Astrocyte (in vitro differentiated cells and primary cell): Measurements from ENCODE around the gene OXCT1. TPM values are rescaled to one million over a fixed set of nuclear protein-coding genes. Genes with fewer than 3 reads are reported as not detected.
A peak's percentile ranks its signal among the peaks of the same experiment; 100 is the strongest.

Source experiments
- DNase-seq: peaks from one replicate; pipeline ENCODE4 v3.0.0-alpha.2; 2010; ENCODE audit warnings: low read depth
- FAIRE-seq: peaks from 2 replicates; lab custom pipeline; 2011; peaks lifted over from hg19 to GRCh38; lab: Jason Lieb, UNC
- H2AFZ ChIP-seq: 2 replicates; pipeline ENCODE4 v1.6.0; 2012; ENCODE audit warnings: low read depth, low read length, inconsistent platforms
- H3K27ac ChIP-seq: 2 replicates; pipeline ENCODE4 v1.5.1; 2011; ENCODE audit warnings: low read depth, low read length, inconsistent platforms
- H3K27me3 ChIP-seq: 2 replicates; pipeline ENCODE4 v1.6.0; 2011; ENCODE audit warnings: low read length, inconsistent platforms; ENCODE audit not compliant: insufficient read depth
- H3K36me3 ChIP-seq: 2 replicates; pipeline ENCODE4 v1.5.1; 2011; ENCODE audit warnings: low read length, inconsistent platforms; ENCODE audit not compliant: insufficient read depth
- H3K4me1 ChIP-seq: 2 replicates; pipeline ENCODE4 v1.5.1; 2011; ENCODE audit warnings: low read length, inconsistent platforms; ENCODE audit not compliant: insufficient read depth
- H3K4me2 ChIP-seq: 2 replicates; pipeline ENCODE4 v1.6.0; 2012; ENCODE audit warnings: low read length, inconsistent platforms
- H3K4me3 ChIP-seq: 2 replicates; pipeline ENCODE4 v1.5.1; 2011; ENCODE audit warnings: low read depth, mild to moderate bottlenecking, low read length, inconsistent platforms; ENCODE audit not compliant: insufficient read depth
- H3K79me2 ChIP-seq: 2 replicates; pipeline ENCODE4 v1.6.0; 2012; ENCODE audit warnings: mild to moderate bottlenecking, low read length, inconsistent platforms; ENCODE audit not compliant: insufficient read depth
- H3K9ac ChIP-seq: 2 replicates; pipeline ENCODE4 v1.6.0; 2012; ENCODE audit warnings: mild to moderate bottlenecking, low read length, inconsistent platforms
- H3K9me3 ChIP-seq: 2 replicates; pipeline ENCODE4 v1.5.1; 2012; ENCODE audit warnings: low read depth, mild to moderate bottlenecking, low read length, inconsistent platforms; ENCODE audit not compliant: insufficient read depth
- H4K20me1 ChIP-seq: 2 replicates; pipeline ENCODE4 v1.6.0; 2012; ENCODE audit warnings: low read length, inconsistent platforms; ENCODE audit not compliant: insufficient read depth
- H3K27ac Mint-ChIP-seq: one replicate; pipeline ENCODE4 v1.8.0; 2021; ENCODE audit warnings: mild to moderate bottlenecking, mixed read lengths; ENCODE audit not compliant: unreplicated experiment
- H3K27me3 Mint-ChIP-seq: one replicate; pipeline ENCODE4 v1.8.0; 2021; ENCODE audit warnings: low read depth, mixed read lengths; ENCODE audit not compliant: unreplicated experiment
- H3K36me3 Mint-ChIP-seq: one replicate; pipeline ENCODE4 v1.8.0; 2021; ENCODE audit warnings: low read depth, mixed read lengths; ENCODE audit not compliant: unreplicated experiment
- H3K4me1 Mint-ChIP-seq: one replicate; pipeline ENCODE4 v1.8.0; 2021; ENCODE audit warnings: low read depth, mixed read lengths; ENCODE audit not compliant: unreplicated experiment
- H3K4me3 Mint-ChIP-seq: one replicate; pipeline ENCODE4 v1.8.0; 2021; ENCODE audit warnings: mild to moderate bottlenecking, moderate library complexity, mixed read lengths; ENCODE audit not compliant: unreplicated experiment
- H3K9me3 Mint-ChIP-seq: one replicate; pipeline ENCODE4 v1.8.0; 2021; ENCODE audit warnings: mild to moderate bottlenecking, mixed read lengths; ENCODE audit not compliant: unreplicated experiment
- EZH2 ChIP-seq: IDR thresholded peaks from 2 replicates; pipeline ENCODE4 v1.6.1; 2012; ENCODE audit warnings: mild to moderate bottlenecking, low read length, inconsistent platforms; ENCODE audit not compliant: insufficient read depth
- total RNA-seq: library from RNA; stranded (reverse); gene quantifications from 2 replicates; pipeline ENCODE4 v1.2.1, GENCODE V29; 2021
- TF ChIP-seq, protein P1 (sequence below): IDR thresholded peaks from 2 replicates; pipeline ENCODE4 v1.5.1; 2011; ENCODE audit warnings: low read depth, mild to moderate bottlenecking, inconsistent platforms, low read length, moderate library complexity; ENCODE audit not compliant: insufficient read depth

Gene OXCT1
- total RNA-seq, 1 donor from 2014 or later = 24.9 TPM

DNA sequence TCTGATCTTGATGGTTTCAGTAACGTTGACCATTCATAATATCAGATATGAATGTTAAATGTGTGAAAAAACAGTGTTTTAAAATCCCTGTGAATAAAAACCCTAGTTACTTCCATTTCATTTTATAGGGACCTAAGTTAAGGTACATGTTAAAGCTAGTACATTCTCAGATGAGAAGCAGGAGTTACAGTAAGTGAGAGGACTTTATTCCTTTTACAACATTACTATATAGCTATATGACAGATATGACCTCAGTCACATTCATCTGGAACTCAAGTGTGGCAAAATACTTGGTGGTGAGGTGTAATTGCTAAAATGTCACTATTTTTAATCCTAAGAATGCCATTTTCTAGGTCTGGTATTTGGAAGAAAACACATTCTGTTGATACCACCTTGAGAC, 96.4 kb downstream of the OXCT1 start:
- Histone ChIP-seq H3K9me3 (no peaks in the 10 kb centered on the region), H3K27me3 (no peaks in the 10 kb centered on the region), H3K36me3 (no peaks in the 10 kb centered on the region), H3K9ac (no peak overlapping the region), H2AFZ (no peak overlapping the region), H3K4me1 (peaks cover 9% of the 10 kb centered on the region), H3K4me2 (no peak overlapping the region), H3K27ac (no peak overlapping the region), H3K4me3 (no peak overlapping the region), H4K20me1 (no peaks in the 10 kb centered on the region), H3K79me2 (no peaks in the 10 kb centered on the region)
- Mint-ChIP-seq H3K27ac (no peak overlapping the region), H3K4me3 (no peak overlapping the region), H3K27me3 (no peaks in the 10 kb centered on the region), H3K4me1 (peaks cover 13% of the 10 kb centered on the region), H3K9me3 (no peaks in the 10 kb centered on the region), H3K36me3 (no peaks in the 10 kb centered on the region)
- TF ChIP-seq, protein P1, sequence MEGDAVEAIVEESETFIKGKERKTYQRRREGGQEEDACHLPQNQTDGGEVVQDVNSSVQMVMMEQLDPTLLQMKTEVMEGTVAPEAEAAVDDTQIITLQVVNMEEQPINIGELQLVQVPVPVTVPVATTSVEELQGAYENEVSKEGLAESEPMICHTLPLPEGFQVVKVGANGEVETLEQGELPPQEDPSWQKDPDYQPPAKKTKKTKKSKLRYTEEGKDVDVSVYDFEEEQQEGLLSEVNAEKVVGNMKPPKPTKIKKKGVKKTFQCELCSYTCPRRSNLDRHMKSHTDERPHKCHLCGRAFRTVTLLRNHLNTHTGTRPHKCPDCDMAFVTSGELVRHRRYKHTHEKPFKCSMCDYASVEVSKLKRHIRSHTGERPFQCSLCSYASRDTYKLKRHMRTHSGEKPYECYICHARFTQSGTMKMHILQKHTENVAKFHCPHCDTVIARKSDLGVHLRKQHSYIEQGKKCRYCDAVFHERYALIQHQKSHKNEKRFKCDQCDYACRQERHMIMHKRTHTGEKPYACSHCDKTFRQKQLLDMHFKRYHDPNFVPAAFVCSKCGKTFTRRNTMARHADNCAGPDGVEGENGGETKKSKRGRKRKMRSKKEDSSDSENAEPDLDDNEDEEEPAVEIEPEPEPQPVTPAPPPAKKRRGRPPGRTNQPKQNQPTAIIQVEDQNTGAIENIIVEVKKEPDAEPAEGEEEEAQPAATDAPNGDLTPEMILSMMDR = no peak
- TF ChIP-seq EZH2 = no peak
- FAIRE-seq (peak; percentile 23), DNase-seq (no peak)

DNA sequence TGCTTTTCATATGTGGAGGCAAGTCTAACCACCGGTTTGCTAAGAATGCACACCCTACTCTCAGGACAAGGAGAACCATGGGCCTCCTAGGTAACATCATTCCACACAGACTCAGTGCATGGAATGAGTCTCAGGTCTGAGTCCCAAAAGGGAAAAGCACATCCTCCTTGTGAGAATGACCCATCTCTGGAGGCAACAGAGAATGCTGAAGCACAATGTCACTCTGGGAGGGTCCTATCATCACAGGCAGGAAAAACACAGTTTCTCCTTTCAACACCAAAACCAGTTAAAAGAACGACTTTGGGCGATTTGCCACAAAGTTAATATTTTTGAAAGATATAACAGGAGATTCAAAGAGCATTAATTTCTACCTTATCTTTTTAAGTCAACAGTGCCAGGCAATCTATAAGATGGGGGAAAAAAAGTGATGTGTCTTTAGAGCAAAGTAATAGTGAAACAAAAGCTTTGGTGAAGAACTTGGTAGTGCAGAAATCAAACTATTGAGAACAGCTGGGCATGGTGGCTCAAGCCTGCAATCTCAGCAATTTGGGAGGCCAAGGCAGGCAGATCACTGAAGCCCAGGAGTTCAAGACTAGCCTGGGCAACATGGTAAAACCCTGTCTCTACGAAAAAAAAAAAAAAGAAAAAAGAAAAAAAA, 97.3 kb downstream of the OXCT1 start:
- TF ChIP-seq, protein P1 = no peak
- no peak for TF ChIP-seq EZH2
- DNase-seq (no peak), FAIRE-seq (no peak)
- Histone ChIP-seq H3K27ac (no peak overlapping the region), H3K4me2 (no peak overlapping the region), H3K27me3 (no peaks in the 10 kb centered on the region), H3K4me1 (peaks cover 9% of the 10 kb centered on the region), H3K4me3 (no peak overlapping the region), H3K9me3 (no peaks in the 10 kb centered on the region), H4K20me1 (no peaks in the 10 kb centered on the region), H3K9ac (no peak overlapping the region), H3K79me2 (no peaks in the 10 kb centered on the region), H2AFZ (no peak overlapping the region), H3K36me3 (no peaks in the 10 kb centered on the region)
- H3K27ac Mint-ChIP-seq = peak overlapping the region; percentile 43
- peaks cover 13% of the 10 kb centered on the region for H3K4me1 Mint-ChIP-seq
- no peaks in the 10 kb centered on the region for H3K36me3 Mint-ChIP-seq
- no peak overlapping the region for H3K4me3 Mint-ChIP-seq
- no peaks in the 10 kb centered on the region for H3K27me3 Mint-ChIP-seq
- H3K9me3 Mint-ChIP-seq = no peaks in the 10 kb centered on the region

DNA sequence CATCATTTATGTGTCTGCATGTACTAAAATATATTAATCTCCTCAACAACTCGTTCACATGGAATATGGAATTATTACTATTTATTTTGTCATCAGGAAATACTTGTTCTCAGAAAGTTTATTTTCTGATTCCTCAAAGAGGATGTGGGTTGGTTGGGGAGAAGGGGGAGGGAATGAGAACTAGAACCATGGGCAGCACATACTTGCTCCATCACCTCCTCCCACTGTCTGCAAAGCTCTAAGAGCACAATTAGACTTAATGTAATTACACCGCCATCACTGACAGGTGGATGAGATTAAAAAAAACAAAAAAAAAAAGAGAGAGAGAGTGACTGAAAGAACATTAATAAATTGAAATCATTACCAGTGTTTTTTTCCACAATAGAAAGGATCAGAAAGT, 98.2 kb downstream of the OXCT1 start:
- H3K79me2 ChIP-seq = no peaks in the 10 kb centered on the region
- FAIRE-seq = no peak
- H3K27ac ChIP-seq = no peak overlapping the region
- Mint-ChIP-seq H3K36me3 (no peaks in the 10 kb centered on the region), H3K9me3 (no peaks in the 10 kb centered on the region), H3K4me3 (no peak overlapping the region), H3K27ac (peak overlapping the region; percentile 38), H3K27me3 (no peaks in the 10 kb centered on the region), H3K4me1 (peaks cover 13% of the 10 kb centered on the region)
- H3K9me3 ChIP-seq = no peaks in the 10 kb centered on the region
- no peaks in the 10 kb centered on the region for H3K27me3 ChIP-seq
- no peaks in the 10 kb centered on the region for H4K20me1 ChIP-seq
- no peak for DNase-seq
- no peak overlapping the region for H3K4me2 ChIP-seq
- peaks cover 9% of the 10 kb centered on the region for H3K4me1 ChIP-seq
- H3K4me3 ChIP-seq = no peak overlapping the region
- H2AFZ ChIP-seq = no peak overlapping the region
- H3K36me3 ChIP-seq = no peaks in the 10 kb centered on the region
- no peak for TF ChIP-seq EZH2
- TF ChIP-seq, protein P1 = no peak
- no peak overlapping the region for H3K9ac ChIP-seq
